ELR (cell line): ENCODE data around the gene FGF3.

Experiments
- DNase-seq: peaks from one replicate; pipeline ENCODE4 v3.0.0-alpha.2; 2015; ENCODE audit warnings: low read depth

Gene FGF3

GRCh38 chr11:69843529-69843921, 24.3 kb upstream of the FGF3 start:
- no peak for DNase-seq

GRCh38 chr11:69842746-69843528, 23.7 kb upstream of the FGF3 start:
- no peak for DNase-seq

- DNase-seq, result peak; percentile 45
Measured at GRCh38 chr11:69841859-69842698, 22.9 kb upstream of the FGF3 start.

- DNase-seq, result no peak
Measured at GRCh38 chr11:69841170-69841858, 22.1 kb upstream of the FGF3 start.

DNA sequence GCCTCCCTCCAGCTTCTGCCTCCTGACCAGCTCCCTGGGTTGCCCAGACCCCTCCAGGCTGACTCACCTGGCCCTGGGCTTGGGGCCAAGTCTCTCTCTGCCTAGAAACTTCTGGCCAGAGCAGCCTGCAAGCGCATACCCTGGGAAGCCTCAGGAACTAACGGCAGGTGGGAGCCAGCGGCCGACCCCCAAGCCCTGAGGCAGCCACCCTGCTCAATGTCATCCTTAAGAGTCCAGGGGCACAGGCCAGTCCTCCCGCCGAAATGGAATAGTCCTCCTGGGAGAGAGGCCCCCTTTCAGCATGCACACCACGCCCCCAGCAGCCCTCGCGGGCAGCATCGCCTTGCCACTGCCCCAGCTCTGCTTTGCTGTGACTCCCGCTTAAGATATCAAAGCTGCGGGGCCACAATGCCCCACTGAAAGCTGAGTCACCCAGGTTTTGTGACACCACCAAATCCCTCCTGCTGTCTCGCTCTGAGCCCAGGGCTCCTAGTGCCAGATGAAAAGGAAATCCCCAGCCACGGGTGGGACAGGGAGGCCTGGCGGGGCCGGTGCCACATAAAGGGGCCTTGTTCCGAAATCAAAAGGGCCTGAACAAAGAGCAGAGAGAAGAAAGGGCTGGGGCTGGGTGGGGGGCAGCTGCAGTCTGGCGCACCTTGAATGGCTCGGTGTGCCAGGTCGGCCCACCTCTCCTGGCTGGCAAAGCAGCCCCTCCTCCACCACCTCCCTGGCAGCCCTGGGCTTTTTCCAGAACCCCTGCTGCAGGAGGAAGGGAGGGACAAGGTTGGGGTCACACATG, 21.4 kb upstream of the FGF3 start:
- DNase-seq, result no peak

GRCh38 chr11:69839516-69839915, 20.3 kb upstream of the FGF3 start:
- DNase-seq, result no peak

DNA sequence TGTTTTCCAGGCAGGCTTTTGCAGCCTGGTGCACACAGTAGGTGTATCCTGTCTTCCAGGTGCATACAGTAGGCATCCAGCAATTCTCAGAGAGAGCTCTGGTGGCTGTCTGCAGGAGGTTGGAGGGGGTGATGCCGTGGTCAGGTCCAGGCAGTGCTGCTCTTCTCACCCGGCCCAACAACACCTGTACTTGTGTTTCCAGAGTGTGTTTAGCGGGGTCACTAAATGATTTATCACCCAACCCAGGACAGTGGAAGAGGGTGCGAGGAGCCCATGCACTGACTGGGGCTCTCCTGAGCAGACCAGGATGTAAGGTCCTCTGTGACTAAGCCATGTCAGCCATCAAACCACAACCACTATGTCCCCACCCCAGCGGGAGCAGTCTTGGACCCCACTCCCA, 18.6 kb upstream of the FGF3 start:
- no peak for DNase-seq

DNA sequence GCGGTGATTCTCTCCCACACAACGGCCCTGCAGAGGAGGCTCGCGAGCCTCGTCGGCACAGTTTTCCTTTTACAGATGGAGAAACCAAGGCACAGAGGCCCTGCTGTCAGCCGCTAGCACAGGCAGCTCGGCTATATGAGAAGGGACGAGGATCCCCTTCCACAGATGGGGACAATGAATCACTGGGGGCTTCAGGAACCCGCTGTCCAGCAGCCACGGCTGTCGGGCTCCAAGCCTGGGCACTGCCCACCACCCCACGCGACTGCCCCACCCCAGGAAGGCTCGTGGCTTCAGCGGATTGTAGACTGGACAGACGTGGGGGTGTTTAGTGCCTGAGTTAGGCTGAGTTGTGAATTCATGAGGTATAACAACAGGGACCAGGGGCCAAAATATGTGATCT, 17.2 kb upstream of the FGF3 start:
- DNase-seq, result no peak

DNA sequence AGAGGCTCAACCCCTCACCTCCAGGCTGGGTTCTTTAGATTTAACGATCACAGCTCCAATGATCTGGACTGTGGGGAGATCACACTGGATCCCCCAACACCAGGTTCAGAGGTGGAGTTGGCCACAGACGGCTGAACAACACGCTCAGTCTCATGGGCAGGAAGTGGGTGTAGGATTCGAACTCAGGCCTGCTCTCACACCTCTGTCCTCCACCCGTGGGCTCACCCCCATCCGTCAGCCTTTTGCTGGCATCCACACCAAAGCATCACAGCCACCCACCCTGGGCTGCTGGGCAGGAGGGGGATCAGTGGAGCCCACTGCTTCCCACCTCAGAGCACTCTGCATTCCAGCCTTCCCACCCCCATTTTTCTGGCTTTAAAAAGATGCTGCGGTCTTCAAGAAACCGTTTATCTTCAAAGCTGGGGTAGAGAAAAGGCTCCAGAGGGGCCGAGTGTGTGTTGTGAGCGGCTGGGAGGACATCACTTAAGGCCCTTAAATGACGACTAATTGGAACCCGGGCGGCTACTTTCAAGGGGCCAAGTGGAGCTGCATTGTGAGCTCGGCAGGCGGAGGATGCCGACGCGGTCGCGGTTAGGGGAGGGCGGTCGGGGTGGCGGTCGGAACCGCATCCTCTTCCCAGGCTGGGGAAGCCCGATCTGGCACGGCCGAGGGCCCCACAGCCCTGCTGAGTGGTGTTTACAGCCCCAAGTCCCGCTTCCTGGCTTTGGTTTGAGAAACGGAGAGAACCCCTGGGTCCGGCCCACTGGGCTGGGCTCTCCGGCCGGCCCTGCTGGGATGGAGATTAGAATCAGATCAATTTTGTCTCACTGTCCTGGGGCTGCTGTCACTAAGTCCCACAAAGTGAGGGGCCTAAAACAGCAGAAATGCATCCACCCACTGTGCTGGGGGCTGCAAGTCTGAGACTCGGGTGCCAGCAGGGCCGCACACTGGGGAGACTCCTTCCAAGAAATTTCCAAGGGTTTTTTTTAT, 15.9 kb upstream of the FGF3 start:
- DNase-seq, result no peak

DNA sequence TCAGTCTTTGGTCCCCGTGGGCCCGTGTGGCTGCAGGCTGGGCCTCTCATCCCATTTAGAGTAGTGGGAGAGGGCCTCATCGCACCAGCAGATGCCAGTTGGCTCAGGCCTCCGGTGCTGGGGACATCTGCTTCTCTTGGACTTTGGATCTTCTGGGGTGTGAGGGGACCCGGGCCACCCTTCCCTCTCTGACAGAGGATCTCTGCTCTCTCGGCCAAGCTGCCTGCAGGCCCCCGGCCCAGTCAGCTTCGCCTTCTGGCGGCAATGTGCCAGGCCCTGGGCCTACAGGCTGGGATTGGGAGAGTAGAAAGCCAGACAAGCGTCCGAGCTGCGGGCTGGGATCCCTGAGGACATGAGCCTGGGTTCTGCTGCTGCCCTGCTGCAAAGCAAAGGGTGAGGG, 15.0 kb upstream of the FGF3 start:
- no peak for DNase-seq

- DNase-seq, result no peak
Measured at GRCh38 chr11:69832561-69833413, 13.6 kb upstream of the FGF3 start.

DNA sequence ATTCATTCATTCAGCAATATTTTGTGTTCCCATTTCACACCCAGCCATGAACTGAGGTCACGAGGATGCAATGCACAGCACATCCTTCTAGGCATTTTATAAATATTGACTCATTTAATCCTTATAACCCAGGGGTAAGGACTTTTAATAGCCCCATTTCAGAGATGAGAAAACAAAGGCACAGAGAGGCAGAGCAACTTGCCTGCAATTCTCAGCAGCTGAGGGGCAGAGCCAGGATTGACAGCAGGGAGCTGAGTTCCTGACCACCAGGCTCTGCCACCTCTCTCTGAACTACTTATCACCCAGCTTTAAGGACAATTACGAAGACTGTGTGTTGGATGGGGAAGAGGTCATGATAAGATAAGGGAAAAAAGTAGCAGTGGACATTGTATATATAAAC, 12.8 kb upstream of the FGF3 start:
- DNase-seq, result no peak

GRCh38 chr11:69830086-69830485, 10.9 kb upstream of the FGF3 start:
- no peak for DNase-seq

DNA sequence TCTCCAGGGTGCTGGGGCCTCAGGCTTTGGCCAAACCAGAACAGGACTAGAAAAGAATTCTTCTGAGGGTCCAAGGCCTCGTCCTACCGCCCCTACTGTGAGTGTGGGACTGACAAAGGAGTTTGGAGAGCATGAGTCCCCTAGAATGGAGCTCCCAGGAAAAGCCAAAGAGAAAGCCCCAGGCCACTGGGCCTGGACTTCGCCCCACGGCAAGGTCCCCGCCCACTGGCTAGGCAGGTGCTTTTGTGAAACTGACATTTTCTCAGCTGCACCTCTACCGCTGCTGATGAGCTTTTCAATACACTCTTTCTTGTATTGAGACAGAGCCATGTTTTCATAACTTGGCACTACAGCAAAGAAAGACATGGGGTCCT, 9.7 kb upstream of the FGF3 start:
- DNase-seq, result no peak

- no peak for DNase-seq
Measured at GRCh38 chr11:69828276-69828970, 9.2 kb upstream of the FGF3 start.

DNA sequence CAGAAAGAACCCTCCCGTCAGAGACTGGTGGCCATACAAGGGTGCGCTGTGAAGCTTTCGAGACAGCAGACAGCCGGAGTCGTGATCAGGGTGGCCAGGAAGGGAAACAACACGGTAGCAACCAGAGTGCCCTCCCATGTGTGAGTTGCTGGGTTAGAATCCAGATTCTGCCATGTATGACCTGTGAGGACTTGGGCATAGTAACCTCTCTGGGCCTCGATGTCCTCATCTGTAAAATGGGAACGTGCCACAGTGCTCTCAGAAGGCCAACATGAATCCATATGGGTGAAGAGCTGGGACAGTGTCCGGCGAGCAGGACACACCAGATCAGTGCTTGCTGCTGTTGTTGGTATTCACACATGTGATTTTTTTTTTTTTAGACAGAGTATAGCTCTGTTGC, 7.6 kb upstream of the FGF3 start:
- DNase-seq, result no peak

- no peak for DNase-seq
Measured at GRCh38 chr11:69825941-69826340, 6.7 kb upstream of the FGF3 start.

- DNase-seq, result peak; percentile 55
Measured at GRCh38 chr11:69825037-69825834, 6.0 kb upstream of the FGF3 start.
